Kidney capillary endothelial cell (primary cell): Measurements from ENCODE around the gene ERG.

Experiments used
- DNase-seq: peaks from one replicate; pipeline ENCODE4 v3.0.0-alpha.2; 2018; ENCODE audit warnings: low spot score

ERG gene

GRCh38 chr21:38498057-38498833 is at the start of gene ERG:
ERG (minus strand) TSS chr21:38498477; CDS start chr21:38498380, 97 bp downstream.
- peak; percentile 81 for DNase-seq

GRCh38 chr21:38544661-38545060 is 46.4 kb upstream of the ERG start:
- DNase-seq, result no peak

GRCh38 chr21:38542263-38542662 is 44.0 kb upstream of the ERG start:
- no peak for DNase-seq

GRCh38 chr21:38538353-38538752 is 40.1 kb upstream of the ERG start:
- DNase-seq, result no peak

- no peak for DNase-seq
These were observed 36.3 kb upstream of the ERG start for GRCh38 chr21:38534591-38534990.

- no peak for DNase-seq
These were observed 35.6 kb upstream of the ERG start for GRCh38 chr21:38533887-38534286.

- DNase-seq, result no peak
These were observed 33.3 kb upstream of the ERG start for GRCh38 chr21:38531591-38531990.

- no peak for DNase-seq
These were observed 32.8 kb upstream of the ERG start for GRCh38 chr21:38531039-38531541.

GRCh38 chr21:38527737-38528136 is 29.5 kb upstream of the ERG start:
- DNase-seq, result no peak

GRCh38 chr21:38525454-38525853 is 27.2 kb upstream of the ERG start:
- DNase-seq, result no peak

- no peak for DNase-seq
These were observed 26.2 kb upstream of the ERG start for GRCh38 chr21:38524168-38525153.

GRCh38 chr21:38520511-38520910 is 22.2 kb upstream of the ERG start:
- DNase-seq, result no peak

GRCh38 chr21:38511662-38512243 is 13.5 kb upstream of the ERG start:
- no peak for DNase-seq

GRCh38 chr21:38511198-38511597 is 12.9 kb upstream of the ERG start:
- DNase-seq, result no peak

GRCh38 chr21:38507374-38507942 is 9.2 kb upstream of the ERG start:
- DNase-seq, result no peak

- DNase-seq, result peak; percentile 21
These were observed 8.5 kb upstream of the ERG start for GRCh38 chr21:38506661-38507281.

GRCh38 chr21:38505654-38506523 is 7.6 kb upstream of the ERG start:
- DNase-seq, result peak; percentile 83

- no peak for DNase-seq
These were observed 5.8 kb upstream of the ERG start for GRCh38 chr21:38504066-38504465.

- peak; percentile 94 for DNase-seq
These were observed 5.3 kb upstream of the ERG start for GRCh38 chr21:38503583-38503982.

- peak; percentile 21 for DNase-seq
These were observed 1.8 kb upstream of the ERG start for GRCh38 chr21:38500073-38500472.

GRCh38 chr21:38499296-38499695 is 1.0 kb upstream of the ERG start:
- DNase-seq, result peak; percentile 96
